Endothelial cell of umbilical vein (primary cell): ENCODE data around the gene SEC24C.
"Not testable (repeated sequence)": the region's sequence is repeated elsewhere in the genome, so short reads cannot be mapped to it uniquely, and the experiment has no call there.

Experiments
- EZH2 ChIP-seq: IDR thresholded peaks from 2 replicates; pipeline ENCODE4 v1.6.1; 2012; ENCODE audit warnings: borderline replicate concordance, low read depth, mild to moderate bottlenecking, moderate library complexity, low read length, inconsistent platforms; ENCODE audit not compliant: severe bottlenecking
- MAX ChIP-seq: IDR thresholded peaks from 2 replicates; pipeline ENCODE4 v1.6.1; 2011; ENCODE audit not compliant: insufficient read depth, insufficient read length
- POLR2A ChIP-seq: IDR thresholded peaks from 2 replicates; pipeline ENCODE4 v1.6.1; 2012; ENCODE audit warnings: low read depth, mild to moderate bottlenecking, control low read depth, low read length
- POLR2AphosphoS5 ChIP-seq: IDR thresholded peaks from 2 replicates; pipeline ENCODE4 v1.6.1; 2012; ENCODE audit warnings: low read depth, mild to moderate bottlenecking, control low read depth, low read length, moderate library complexity; ENCODE audit not compliant: insufficient read depth
- TF ChIP-seq, protein P1 (sequence below), 2 donors: IDR thresholded peaks; 1 replicate in 1 of 2; 2 replicates in 1 of 2; pipeline ENCODE4 v1.5.1; 2011; ENCODE audit warnings: low read length in 2 of 2, mild to moderate bottlenecking in 2 of 2, moderate library complexity in 2 of 2, control low read depth in 1 of 2, inconsistent platforms in 1 of 2, low read depth in 1 of 2; ENCODE audit not compliant: insufficient read depth in 1 of 2; ENCODE audit errors: extremely low read depth in 1 of 2

DNA sequence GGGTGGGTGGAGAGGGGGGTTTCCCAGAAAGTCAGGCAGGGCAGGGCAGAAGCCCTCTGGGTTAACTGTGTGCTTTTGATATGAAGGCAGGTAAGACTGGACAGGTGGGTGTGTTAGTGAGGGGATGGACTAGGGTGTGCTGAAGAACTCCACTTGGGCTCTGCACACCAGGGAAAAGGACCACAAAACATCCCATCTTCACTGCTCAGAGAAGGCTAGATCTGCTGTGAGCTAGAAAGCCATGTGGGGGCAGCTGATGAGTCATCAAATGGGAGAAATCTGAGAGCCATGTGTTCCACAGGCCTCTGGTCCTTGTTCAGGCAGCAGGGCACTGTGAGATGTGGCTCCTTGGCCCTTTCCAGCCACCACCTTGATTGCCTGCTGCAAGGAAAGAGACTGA is 36.5 kb upstream of the SEC24C start:
- TF ChIP-seq, protein P1, sequence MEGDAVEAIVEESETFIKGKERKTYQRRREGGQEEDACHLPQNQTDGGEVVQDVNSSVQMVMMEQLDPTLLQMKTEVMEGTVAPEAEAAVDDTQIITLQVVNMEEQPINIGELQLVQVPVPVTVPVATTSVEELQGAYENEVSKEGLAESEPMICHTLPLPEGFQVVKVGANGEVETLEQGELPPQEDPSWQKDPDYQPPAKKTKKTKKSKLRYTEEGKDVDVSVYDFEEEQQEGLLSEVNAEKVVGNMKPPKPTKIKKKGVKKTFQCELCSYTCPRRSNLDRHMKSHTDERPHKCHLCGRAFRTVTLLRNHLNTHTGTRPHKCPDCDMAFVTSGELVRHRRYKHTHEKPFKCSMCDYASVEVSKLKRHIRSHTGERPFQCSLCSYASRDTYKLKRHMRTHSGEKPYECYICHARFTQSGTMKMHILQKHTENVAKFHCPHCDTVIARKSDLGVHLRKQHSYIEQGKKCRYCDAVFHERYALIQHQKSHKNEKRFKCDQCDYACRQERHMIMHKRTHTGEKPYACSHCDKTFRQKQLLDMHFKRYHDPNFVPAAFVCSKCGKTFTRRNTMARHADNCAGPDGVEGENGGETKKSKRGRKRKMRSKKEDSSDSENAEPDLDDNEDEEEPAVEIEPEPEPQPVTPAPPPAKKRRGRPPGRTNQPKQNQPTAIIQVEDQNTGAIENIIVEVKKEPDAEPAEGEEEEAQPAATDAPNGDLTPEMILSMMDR (IDR thresholded peaks at IDR 0.05; ENCODE audit: extremely low read depth in 1 of 2, insufficient read depth in 1 of 2, low read depth in 1 of 2, low read length in 2 of 2), result not testable (repeated sequence)
- not testable (repeated sequence) for TF ChIP-seq MAX, POLR2A, EZH2, POLR2AphosphoS5
